ENCODE results near the gene GPR179.

- TF ChIP-seq, protein P1, sequence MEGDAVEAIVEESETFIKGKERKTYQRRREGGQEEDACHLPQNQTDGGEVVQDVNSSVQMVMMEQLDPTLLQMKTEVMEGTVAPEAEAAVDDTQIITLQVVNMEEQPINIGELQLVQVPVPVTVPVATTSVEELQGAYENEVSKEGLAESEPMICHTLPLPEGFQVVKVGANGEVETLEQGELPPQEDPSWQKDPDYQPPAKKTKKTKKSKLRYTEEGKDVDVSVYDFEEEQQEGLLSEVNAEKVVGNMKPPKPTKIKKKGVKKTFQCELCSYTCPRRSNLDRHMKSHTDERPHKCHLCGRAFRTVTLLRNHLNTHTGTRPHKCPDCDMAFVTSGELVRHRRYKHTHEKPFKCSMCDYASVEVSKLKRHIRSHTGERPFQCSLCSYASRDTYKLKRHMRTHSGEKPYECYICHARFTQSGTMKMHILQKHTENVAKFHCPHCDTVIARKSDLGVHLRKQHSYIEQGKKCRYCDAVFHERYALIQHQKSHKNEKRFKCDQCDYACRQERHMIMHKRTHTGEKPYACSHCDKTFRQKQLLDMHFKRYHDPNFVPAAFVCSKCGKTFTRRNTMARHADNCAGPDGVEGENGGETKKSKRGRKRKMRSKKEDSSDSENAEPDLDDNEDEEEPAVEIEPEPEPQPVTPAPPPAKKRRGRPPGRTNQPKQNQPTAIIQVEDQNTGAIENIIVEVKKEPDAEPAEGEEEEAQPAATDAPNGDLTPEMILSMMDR (IDR thresholded peaks at IDR 0.05), result no peak
- TF ChIP-seq POLR2AphosphoS5 (IDR thresholded peaks at IDR 0.05; ENCODE audit: low read depth, low read length), result no peak
Observed at GRCh38 chr17:38353668-38354067, 9.9 kb upstream of the GPR179 start.
